Measurements from ENCODE around the gene STPG2.

Gene STPG2

GRCh38 chr4:97720869-97721432 is 422.3 kb downstream of the STPG2 start:
- no peak overlapping the region for H3K27ac ChIP-seq (ENCODE audit: low read depth, low read length, poor library complexity, severe bottlenecking)
- no peaks in the 10 kb centered on the region for H3K9me2 ChIP-seq (ENCODE audit: low read depth, low read length)
- H3K4me2 ChIP-seq (ENCODE audit: low read length) = no peak overlapping the region
- no peak overlapping the region for H2AFZ ChIP-seq (ENCODE audit: low read length)
- H4K20me1 ChIP-seq (ENCODE audit: insufficient read depth, low read length) = no peaks in the 10 kb centered on the region
- no peaks in the 10 kb centered on the region for H3K36me3 ChIP-seq (ENCODE audit: insufficient read depth, low read length)
- H3K9ac ChIP-seq (ENCODE audit: low read length) = no peak overlapping the region
- H3K4me3 ChIP-seq (ENCODE audit: low read depth, low read length, poor library complexity, severe bottlenecking) = no peak overlapping the region
- no peaks in the 10 kb centered on the region for H3K9me3 ChIP-seq (ENCODE audit: low read length)
- H3F3A ChIP-seq (ENCODE audit: insufficient read depth, low read length) = no peaks in the 10 kb centered on the region
- H3K79me2 ChIP-seq (ENCODE audit: insufficient read depth, low read length) = no peaks in the 10 kb centered on the region
- H3K4me1 ChIP-seq (ENCODE audit: insufficient read depth, low read length, severe bottlenecking) = no peaks in the 10 kb centered on the region
- no peaks in the 10 kb centered on the region for H3K27me3 ChIP-seq (ENCODE audit: insufficient read depth, low read length)
- TF ChIP-seq EZH2 (IDR thresholded peaks at IDR 0.05; ENCODE audit: borderline replicate concordance, low read length) = no peak
- TF ChIP-seq, protein P1, sequence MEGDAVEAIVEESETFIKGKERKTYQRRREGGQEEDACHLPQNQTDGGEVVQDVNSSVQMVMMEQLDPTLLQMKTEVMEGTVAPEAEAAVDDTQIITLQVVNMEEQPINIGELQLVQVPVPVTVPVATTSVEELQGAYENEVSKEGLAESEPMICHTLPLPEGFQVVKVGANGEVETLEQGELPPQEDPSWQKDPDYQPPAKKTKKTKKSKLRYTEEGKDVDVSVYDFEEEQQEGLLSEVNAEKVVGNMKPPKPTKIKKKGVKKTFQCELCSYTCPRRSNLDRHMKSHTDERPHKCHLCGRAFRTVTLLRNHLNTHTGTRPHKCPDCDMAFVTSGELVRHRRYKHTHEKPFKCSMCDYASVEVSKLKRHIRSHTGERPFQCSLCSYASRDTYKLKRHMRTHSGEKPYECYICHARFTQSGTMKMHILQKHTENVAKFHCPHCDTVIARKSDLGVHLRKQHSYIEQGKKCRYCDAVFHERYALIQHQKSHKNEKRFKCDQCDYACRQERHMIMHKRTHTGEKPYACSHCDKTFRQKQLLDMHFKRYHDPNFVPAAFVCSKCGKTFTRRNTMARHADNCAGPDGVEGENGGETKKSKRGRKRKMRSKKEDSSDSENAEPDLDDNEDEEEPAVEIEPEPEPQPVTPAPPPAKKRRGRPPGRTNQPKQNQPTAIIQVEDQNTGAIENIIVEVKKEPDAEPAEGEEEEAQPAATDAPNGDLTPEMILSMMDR (IDR thresholded peaks at IDR 0.05; ENCODE audit: low read length) = peak; percentile 16; the same call in 1 of the 2 replicates

GRCh38 chr4:97691111-97691605 is 452.1 kb downstream of the STPG2 start:
- Histone ChIP-seq H3K9ac (ENCODE audit: low read length) (no peak overlapping the region), H3K36me3 (ENCODE audit: insufficient read depth, low read length) (no peaks in the 10 kb centered on the region), H4K20me1 (ENCODE audit: insufficient read depth, low read length) (no peaks in the 10 kb centered on the region), H3K4me1 (ENCODE audit: insufficient read depth, low read length, severe bottlenecking) (no peaks in the 10 kb centered on the region), H3K9me2 (ENCODE audit: low read depth, low read length) (no peaks in the 10 kb centered on the region), H2AFZ (ENCODE audit: low read length) (no peak overlapping the region), H3K9me3 (ENCODE audit: low read length) (no peaks in the 10 kb centered on the region), H3K4me2 (ENCODE audit: low read length) (no peak overlapping the region), H3K27ac (ENCODE audit: low read depth, low read length, poor library complexity, severe bottlenecking) (no peak overlapping the region), H3F3A (ENCODE audit: insufficient read depth, low read length) (no peaks in the 10 kb centered on the region), H3K79me2 (ENCODE audit: insufficient read depth, low read length) (no peaks in the 10 kb centered on the region), H3K4me3 (ENCODE audit: low read depth, low read length, poor library complexity, severe bottlenecking) (no peak overlapping the region), H3K27me3 (ENCODE audit: insufficient read depth, low read length) (no peaks in the 10 kb centered on the region)
- TF ChIP-seq, protein P1 (IDR thresholded peaks at IDR 0.05; ENCODE audit: low read length) = no peak
- TF ChIP-seq EZH2 (IDR thresholded peaks at IDR 0.05; ENCODE audit: borderline replicate concordance, low read length) = no peak

- H4K20me1 ChIP-seq (ENCODE audit: insufficient read depth, low read length) = no peaks in the 10 kb centered on the region
- no peak overlapping the region for H2AFZ ChIP-seq (ENCODE audit: low read length)
- H3K9me3 ChIP-seq (ENCODE audit: low read length) = no peaks in the 10 kb centered on the region
- H3K4me1 ChIP-seq (ENCODE audit: insufficient read depth, low read length, severe bottlenecking) = no peaks in the 10 kb centered on the region
- H3K4me2 ChIP-seq (ENCODE audit: low read length) = no peak overlapping the region
- no peak overlapping the region for H3K4me3 ChIP-seq (ENCODE audit: low read depth, low read length, poor library complexity, severe bottlenecking)
- no peaks in the 10 kb centered on the region for H3K9me2 ChIP-seq (ENCODE audit: low read depth, low read length)
- H3K9ac ChIP-seq (ENCODE audit: low read length) = no peak overlapping the region
- TF ChIP-seq EZH2 (IDR thresholded peaks at IDR 0.05; ENCODE audit: borderline replicate concordance, low read length) = no peak
- TF ChIP-seq, protein P1 (IDR thresholded peaks at IDR 0.05; ENCODE audit: low read length) = no peak
- no peaks in the 10 kb centered on the region for H3K36me3 ChIP-seq (ENCODE audit: insufficient read depth, low read length)
- no peaks in the 10 kb centered on the region for H3K79me2 ChIP-seq (ENCODE audit: insufficient read depth, low read length)
- H3K27ac ChIP-seq (ENCODE audit: low read depth, low read length, poor library complexity, severe bottlenecking) = no peak overlapping the region
- H3K27me3 ChIP-seq (ENCODE audit: insufficient read depth, low read length) = no peaks in the 10 kb centered on the region
- H3F3A ChIP-seq (ENCODE audit: insufficient read depth, low read length) = no peaks in the 10 kb centered on the region
These were observed 472.5 kb downstream of the STPG2 start for GRCh38 chr4:97670703-97671269.
